Measurements from ENCODE around the gene TBC1D22A.

DNA sequence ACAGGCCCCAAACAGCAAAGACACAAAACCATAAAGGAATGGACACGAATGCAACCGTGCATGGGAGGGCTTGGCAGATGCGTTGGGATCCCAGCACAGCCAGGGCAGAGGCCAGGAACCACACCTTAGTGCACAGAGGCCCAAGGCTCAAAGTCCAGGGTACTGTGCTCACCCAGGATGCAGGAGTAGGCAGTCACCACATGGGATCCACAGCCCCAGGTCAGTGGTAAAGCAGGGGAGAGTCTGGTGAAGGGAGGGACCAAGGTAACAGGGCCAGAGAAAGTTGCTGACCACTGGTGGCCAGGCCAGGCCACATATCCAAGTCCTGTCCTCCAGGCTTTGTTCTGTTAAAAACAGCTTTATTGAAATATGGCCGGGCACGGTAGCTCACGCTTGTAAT, 17.9 kb upstream of the TBC1D22A start:
- no peak for TF ChIP-seq POLR2A (IDR thresholded peaks at IDR 0.05)
- TF ChIP-seq, protein P1, sequence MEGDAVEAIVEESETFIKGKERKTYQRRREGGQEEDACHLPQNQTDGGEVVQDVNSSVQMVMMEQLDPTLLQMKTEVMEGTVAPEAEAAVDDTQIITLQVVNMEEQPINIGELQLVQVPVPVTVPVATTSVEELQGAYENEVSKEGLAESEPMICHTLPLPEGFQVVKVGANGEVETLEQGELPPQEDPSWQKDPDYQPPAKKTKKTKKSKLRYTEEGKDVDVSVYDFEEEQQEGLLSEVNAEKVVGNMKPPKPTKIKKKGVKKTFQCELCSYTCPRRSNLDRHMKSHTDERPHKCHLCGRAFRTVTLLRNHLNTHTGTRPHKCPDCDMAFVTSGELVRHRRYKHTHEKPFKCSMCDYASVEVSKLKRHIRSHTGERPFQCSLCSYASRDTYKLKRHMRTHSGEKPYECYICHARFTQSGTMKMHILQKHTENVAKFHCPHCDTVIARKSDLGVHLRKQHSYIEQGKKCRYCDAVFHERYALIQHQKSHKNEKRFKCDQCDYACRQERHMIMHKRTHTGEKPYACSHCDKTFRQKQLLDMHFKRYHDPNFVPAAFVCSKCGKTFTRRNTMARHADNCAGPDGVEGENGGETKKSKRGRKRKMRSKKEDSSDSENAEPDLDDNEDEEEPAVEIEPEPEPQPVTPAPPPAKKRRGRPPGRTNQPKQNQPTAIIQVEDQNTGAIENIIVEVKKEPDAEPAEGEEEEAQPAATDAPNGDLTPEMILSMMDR (IDR thresholded peaks at IDR 0.05), result no peak
